ENCODE data around the gene IFT122.
"Not testable (repeated sequence)": the region's sequence is repeated elsewhere in the genome, so short reads cannot be mapped to it uniquely, and the experiment has no call there.

Gene IFT122

GRCh38 chr3:129543999-129544398, 104.0 kb downstream of the IFT122 start:
- in situ Hi-C loops (cut with MboI; ENCODE audit: low pct_unique_long_range_greater_than_20kb, low sequenced_read_pairs), result no loop called here
- no peak for DNase-seq

- in situ Hi-C loops (cut with MboI; ENCODE audit: low pct_unique_long_range_greater_than_20kb, low sequenced_read_pairs); DNase-seq: not testable (repeated sequence)
Observed at GRCh38 chr3:129545951-129546350, 105.9 kb downstream of the IFT122 start.

GRCh38 chr3:129547241-129547640, 107.2 kb downstream of the IFT122 start:
- no peak for DNase-seq
- in situ Hi-C loops (cut with MboI; ENCODE audit: low pct_unique_long_range_greater_than_20kb, low sequenced_read_pairs), result no loop called here

- in situ Hi-C loops (cut with MboI; ENCODE audit: low pct_unique_long_range_greater_than_20kb, low sequenced_read_pairs), result no loop called here
- DNase-seq, result no peak
Observed at GRCh38 chr3:129548104-129548965, 108.3 kb downstream of the IFT122 start.

- peak; percentile 26 for DNase-seq
Observed at GRCh38 chr3:129549006-129549800, 109.2 kb downstream of the IFT122 start.

GRCh38 chr3:129549805-129550204, 109.8 kb downstream of the IFT122 start:
- DNase-seq, result peak; percentile 20
- in situ Hi-C loops (cut with MboI; ENCODE audit: low pct_unique_long_range_greater_than_20kb, low sequenced_read_pairs), result no loop called here

More at GRCh38 chr3:129549006-129549800, 109.2 kb downstream of the IFT122 start:
- in situ Hi-C loops (cut with MboI; ENCODE audit: low pct_unique_long_range_greater_than_20kb, low sequenced_read_pairs), result no loop called here

GRCh38 chr3:129552287-129553050, 112.4 kb downstream of the IFT122 start:
- no peak for DNase-seq
- in situ Hi-C loops (cut with MboI; ENCODE audit: low pct_unique_long_range_greater_than_20kb, low sequenced_read_pairs), result no loop called here

- DNase-seq, result no peak
Observed at GRCh38 chr3:129553171-129553570, 113.1 kb downstream of the IFT122 start.

GRCh38 chr3:129553719-129554118, 113.7 kb downstream of the IFT122 start:
- in situ Hi-C loops (cut with MboI; ENCODE audit: low pct_unique_long_range_greater_than_20kb, low sequenced_read_pairs), result no loop called here

More at GRCh38 chr3:129553171-129553570, 113.1 kb downstream of the IFT122 start:
- in situ Hi-C loops (cut with MboI; ENCODE audit: low pct_unique_long_range_greater_than_20kb, low sequenced_read_pairs), result no loop called here

GRCh38 chr3:129554356-129555152, 114.5 kb downstream of the IFT122 start:
- in situ Hi-C loops (cut with MboI; ENCODE audit: low pct_unique_long_range_greater_than_20kb, low sequenced_read_pairs), result no loop called here
- no peak for DNase-seq

More at GRCh38 chr3:129553719-129554118, 113.7 kb downstream of the IFT122 start:
- DNase-seq, result no peak

- DNase-seq, result no peak
- in situ Hi-C loops (cut with MboI; ENCODE audit: low pct_unique_long_range_greater_than_20kb, low sequenced_read_pairs), result no loop called here
Observed at GRCh38 chr3:129555153-129555550, 115.1 kb downstream of the IFT122 start.

GRCh38 chr3:129555616-129556357, 115.8 kb downstream of the IFT122 start:
- DNase-seq, result no peak
- in situ Hi-C loops (cut with MboI; ENCODE audit: low pct_unique_long_range_greater_than_20kb, low sequenced_read_pairs), result no loop called here

GRCh38 chr3:129556358-129556695, 116.3 kb downstream of the IFT122 start:
- no peak for DNase-seq
- in situ Hi-C loops (cut with MboI; ENCODE audit: low pct_unique_long_range_greater_than_20kb, low sequenced_read_pairs), result no loop called here

- in situ Hi-C loops (cut with MboI; ENCODE audit: low pct_unique_long_range_greater_than_20kb, low sequenced_read_pairs), result no loop called here
- no peak for DNase-seq
Observed at GRCh38 chr3:129556890-129557547, 117.0 kb downstream of the IFT122 start.

- in situ Hi-C loops (cut with MboI; ENCODE audit: low pct_unique_long_range_greater_than_20kb, low sequenced_read_pairs), result no loop called here
- no peak for DNase-seq
Observed at GRCh38 chr3:129557548-129557894, 117.5 kb downstream of the IFT122 start.

GRCh38 chr3:129558081-129558771, 118.2 kb downstream of the IFT122 start:
- in situ Hi-C loops (cut with MboI; ENCODE audit: low pct_unique_long_range_greater_than_20kb, low sequenced_read_pairs), result no loop called here
- no peak for DNase-seq
